GM23338 (cell line): Measurements from ENCODE around the gene ECD. TPM values are rescaled to one million over a fixed set of nuclear protein-coding genes. Genes with fewer than 3 reads are reported as not detected.

Experiments used
- ATAC-seq: fragments of 200-7000 bp; cut with Tn5 transposase; 3 replicates; pipeline ENCODE4 v1.9.1; 2020
- DNase-seq: peaks from one replicate; pipeline ENCODE4 v3.0.0-alpha.2; 2015; ENCODE audit warnings: low spot score
- H2AFZ ChIP-seq: fragments of 200-600 bp; sonication (generic); 2 replicates; pipeline ENCODE4 v1.8.0; 2016; ENCODE audit warnings: antibody characterized with exemption, mild to moderate bottlenecking, moderate library complexity
- H3F3A ChIP-seq: fragments of 200-600 bp; sonication (generic); replicated peaks from 2 replicates; pipeline ENCODE4 v1.8.0; 2017; ENCODE audit warnings: antibody characterized with exemption, mixed run types, low read depth
- H3K27ac ChIP-seq: fragments of 200-600 bp; sonication (generic); 2 replicates; pipeline ENCODE4 v1.6.1; 2016; ENCODE audit warnings: low read depth
- H3K27me3 ChIP-seq: fragments of 200-600 bp; sonication (generic); 2 replicates; pipeline ENCODE4 v1.8.0; 2016; ENCODE audit warnings: mild to moderate bottlenecking, mixed run types, moderate library complexity; ENCODE audit not compliant: insufficient read depth
- H3K36me3 ChIP-seq: fragments of 200-600 bp; sonication (generic); 2 replicates; pipeline ENCODE4 v1.8.0; 2016; ENCODE audit warnings: mild to moderate bottlenecking; ENCODE audit not compliant: insufficient read depth
- H3K4me1 ChIP-seq: fragments of 200-600 bp; sonication (generic); 2 replicates; pipeline ENCODE4 v1.8.0; 2016; ENCODE audit warnings: mild to moderate bottlenecking, moderate library complexity; ENCODE audit not compliant: insufficient read depth
- H3K4me2 ChIP-seq: fragments of 200-600 bp; sonication (generic); 2 replicates; pipeline ENCODE4 v1.7.1; 2017; ENCODE audit warnings: mixed run types
- H3K4me3 ChIP-seq: fragments of 200-600 bp; sonication (generic); 2 replicates; pipeline ENCODE4 v1.6.1; 2016; ENCODE audit warnings: mixed run types
- H3K79me2 ChIP-seq: fragments of 200-600 bp; sonication (generic); replicated peaks from 2 replicates; pipeline ENCODE4 v1.8.0; 2017; ENCODE audit warnings: mild to moderate bottlenecking; ENCODE audit not compliant: insufficient read depth
- H3K9me2 ChIP-seq: fragments of 200-600 bp; sonication (generic); 2 replicates; pipeline ENCODE4 v1.8.0; 2017; ENCODE audit not compliant: insufficient read depth
- H4K20me1 ChIP-seq: fragments of 200-600 bp; sonication (generic); replicated peaks from 2 replicates; pipeline ENCODE4 v1.8.0; 2017; ENCODE audit warnings: mild to moderate bottlenecking; ENCODE audit not compliant: insufficient read depth
- H3K27ac Mint-ChIP-seq: 2 replicates; pipeline ENCODE4 v1.8.0; 2020; ENCODE audit warnings: inconsistent platforms, mild to moderate bottlenecking, moderate library complexity, mixed read lengths
- H3K27me3 Mint-ChIP-seq: 3 replicates; pipeline ENCODE4 v1.8.0; 2022; ENCODE audit warnings: low read depth, mild to moderate bottlenecking, moderate library complexity, mixed read lengths, inconsistent platforms; ENCODE audit not compliant: insufficient read depth, poor library complexity
- H3K36me3 Mint-ChIP-seq: 3 replicates; pipeline ENCODE4 v1.8.0; 2021; ENCODE audit warnings: low read depth, mild to moderate bottlenecking, inconsistent platforms, moderate library complexity, mixed read lengths
- H3K4me1 Mint-ChIP-seq: 3 replicates; pipeline ENCODE4 v1.8.0; 2020; ENCODE audit warnings: mild to moderate bottlenecking, inconsistent platforms, mixed read lengths
- H3K4me3 Mint-ChIP-seq: 3 replicates; pipeline ENCODE4 v1.8.0; 2021; ENCODE audit warnings: moderate library complexity, mild to moderate bottlenecking, inconsistent platforms, mixed read lengths
- H3K9me3 Mint-ChIP-seq: 3 replicates; pipeline ENCODE4 v1.8.0; 2020; ENCODE audit warnings: moderate library complexity, mild to moderate bottlenecking, inconsistent platforms, mixed read lengths
- CREB1 ChIP-seq: fragments of 250-450 bp; sonication (Bioruptor Pico); IDR thresholded peaks from 2 replicates; pipeline ENCODE4 v1.5.0; 2020; ENCODE audit warnings: low read depth, mild to moderate bottlenecking, moderate library complexity
- POLR2AphosphoS5 ChIP-seq: IDR thresholded peaks from 2 replicates; pipeline ENCODE4 v1.6.1; 2016; ENCODE audit warnings: antibody characterized with exemption, low read depth
- STAT1 ChIP-seq: IDR thresholded peaks from one replicate; pipeline ENCODE4 v1.6.1; 2016; ENCODE audit warnings: antibody characterized with exemption; ENCODE audit not compliant: unreplicated experiment
- ZNF114 ChIP-seq: fragments of 250-450 bp; sonication (Bioruptor Pico); IDR thresholded peaks from 2 replicates; pipeline ENCODE4 v1.5.0; 2020; ENCODE audit warnings: mild to moderate bottlenecking, moderate library complexity
- ZNF331 ChIP-seq: fragments of 250-450 bp; sonication (Bioruptor Pico); IDR thresholded peaks from 2 replicates; pipeline ENCODE4 v1.5.0; 2020; ENCODE audit warnings: low read depth, mild to moderate bottlenecking, moderate library complexity
- polyA plus RNA-seq: library from polyadenylated mRNA; unstranded; fragments of >200 nt; fragmentation: Nextera tagmentation; extraction: Ambion mirVana; gene quantifications from 2 replicates; pipeline ENCODE4 v1.2.1, GENCODE V29; 2016
- total RNA-seq: library from RNA; depleted of rRNA; stranded (reverse); fragments of >200 nt; shearing (Covaris generic); gene quantifications from 2 replicates; pipeline ENCODE4 v1.2.3, GENCODE V29; 2014
- TF ChIP-seq, protein P1 (sequence below): IDR thresholded peaks from one replicate; pipeline ENCODE4 v1.6.1; 2018; ENCODE audit warnings: antibody characterized with exemption; ENCODE audit not compliant: unreplicated experiment
- TF ChIP-seq, protein P2 (sequence below): IDR thresholded peaks from 2 replicates; pipeline ENCODE4 v1.6.1; 2016; ENCODE audit warnings: antibody characterized with exemption
- TF ChIP-seq, protein P3 (sequence below): fragments of 250-450 bp; sonication (Bioruptor Pico); IDR thresholded peaks from 2 replicates; pipeline ENCODE4 v1.5.0; 2020; ENCODE audit warnings: mild to moderate bottlenecking, moderate library complexity

ECD gene
- total and polyA plus RNA-seq, 2 experiments from 2014 or later = 37.8 to 56.6 TPM

DNA sequence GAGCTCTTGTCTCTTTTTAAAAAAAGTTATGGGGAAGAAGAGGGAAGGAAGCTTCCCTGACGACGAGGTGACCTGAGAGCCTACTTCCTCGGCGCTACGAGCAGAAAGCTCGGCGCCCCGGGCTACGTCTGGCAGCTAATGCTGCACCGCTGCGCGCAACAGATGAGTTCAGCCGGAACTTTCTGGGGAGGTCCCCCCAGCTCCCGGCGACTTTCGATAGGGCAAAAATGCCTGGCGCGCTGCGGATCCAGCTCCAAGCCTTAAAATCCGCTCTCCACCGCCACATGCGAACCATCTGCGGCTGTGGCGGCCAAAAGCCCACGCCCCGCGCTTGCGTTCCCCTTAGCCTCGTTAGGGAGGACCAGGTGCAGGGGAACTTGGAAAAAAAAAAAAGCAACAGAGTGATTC, 71.8 kb downstream of the ECD start:
- Mint-ChIP-seq H3K4me1 (peaks cover 19% of the 10 kb centered on the region; the same call in 2 of the 3 replicates), H3K9me3 (no peaks in the 10 kb centered on the region), H3K4me3 (peak overlapping the region; percentile 88), H3K27ac (peak overlapping the region; percentile 94), H3K27me3 (peaks cover 7% of the 10 kb centered on the region), H3K36me3 (no peaks in the 10 kb centered on the region)
- peak overlapping the region; percentile 57 for H3K27ac ChIP-seq
- no peaks in the 10 kb centered on the region for H3K36me3 ChIP-seq
- no peaks in the 10 kb centered on the region for H4K20me1 ChIP-seq
- ATAC-seq (peak; percentile 76), DNase-seq (peak; percentile 85)
- H3K4me1 ChIP-seq = peaks cover 12% of the 10 kb centered on the region
- peak overlapping the region; percentile 38; the same call in 1 of the 2 replicates for H2AFZ ChIP-seq
- peak overlapping the region; percentile 62 for H3K4me3 ChIP-seq
- H3K27me3 ChIP-seq = no peaks in the 10 kb centered on the region
- peak overlapping the region; percentile 76 for H3K4me2 ChIP-seq
- H3F3A ChIP-seq = no peaks in the 10 kb centered on the region
- no peaks in the 10 kb centered on the region for H3K9me2 ChIP-seq
- H3K79me2 ChIP-seq = peaks cover 34% of the 10 kb centered on the region
- no peak for TF ChIP-seq ZNF114 (CRISPR knock-in tag)
- TF ChIP-seq CREB1 = peak; percentile 5; the same call in 1 of the 2 replicates
- TF ChIP-seq POLR2AphosphoS5 = 0 out of 2 replicates have a peak, but pooled peaks have one; percentile 15
- TF ChIP-seq STAT1 = no peak

DNA sequence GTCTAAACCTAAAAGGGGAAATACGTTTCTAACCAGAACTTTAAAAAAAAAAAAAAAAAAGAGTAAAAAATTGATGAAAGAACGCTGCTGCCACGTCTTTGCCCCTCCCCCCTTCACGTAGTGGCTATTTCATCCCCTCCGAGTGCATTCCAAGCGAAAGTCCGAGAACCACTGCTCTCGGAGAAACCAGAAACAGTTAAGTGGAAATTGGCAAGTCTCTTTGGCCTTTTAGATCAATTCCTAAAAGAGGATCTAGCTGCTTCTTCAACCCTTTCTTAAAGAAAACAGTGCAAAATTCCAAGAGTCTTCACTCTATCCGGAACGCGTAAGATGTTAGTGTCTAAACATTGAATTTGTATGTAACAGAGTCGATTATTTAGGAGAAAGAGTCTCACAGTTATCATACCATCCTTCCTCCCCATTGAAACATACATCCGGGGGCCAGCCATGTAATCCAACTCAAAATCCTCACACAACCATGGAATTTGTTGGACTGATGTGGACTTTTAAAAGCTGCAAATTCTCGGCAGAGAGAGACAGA, 72.3 kb downstream of the ECD start:
- ATAC-seq (no peak), DNase-seq (peak; percentile 77)
- H3K4me3 Mint-ChIP-seq = peak overlapping the region; percentile 88
- H3F3A ChIP-seq = no peaks in the 10 kb centered on the region
- H3K79me2 ChIP-seq = peaks cover 38% of the 10 kb centered on the region
- H3K27ac ChIP-seq = peak overlapping the region; percentile 57
- peaks cover 7% of the 10 kb centered on the region for H3K27me3 Mint-ChIP-seq
- no peaks in the 10 kb centered on the region for H3K36me3 Mint-ChIP-seq
- no peaks in the 10 kb centered on the region for H4K20me1 ChIP-seq
- peak overlapping the region; percentile 76 for H3K4me2 ChIP-seq
- H3K4me1 ChIP-seq = peaks cover 12% of the 10 kb centered on the region
- H3K4me1 Mint-ChIP-seq = peaks cover 19% of the 10 kb centered on the region; the same call in 2 of the 3 replicates
- no peaks in the 10 kb centered on the region for H3K9me2 ChIP-seq
- no peaks in the 10 kb centered on the region for H3K36me3 ChIP-seq
- H3K9me3 Mint-ChIP-seq = no peaks in the 10 kb centered on the region
- peak overlapping the region; percentile 94; the same call in 1 of the 2 replicates for H3K27ac Mint-ChIP-seq
- peak overlapping the region; percentile 38; the same call in 1 of the 2 replicates for H2AFZ ChIP-seq
- peak overlapping the region; percentile 62 for H3K4me3 ChIP-seq
- H3K27me3 ChIP-seq = no peaks in the 10 kb centered on the region
- no peak for TF ChIP-seq ZNF331 (CRISPR knock-in tag)
- TF ChIP-seq ZNF114 (CRISPR knock-in tag) = no peak
- TF ChIP-seq, protein P1, sequence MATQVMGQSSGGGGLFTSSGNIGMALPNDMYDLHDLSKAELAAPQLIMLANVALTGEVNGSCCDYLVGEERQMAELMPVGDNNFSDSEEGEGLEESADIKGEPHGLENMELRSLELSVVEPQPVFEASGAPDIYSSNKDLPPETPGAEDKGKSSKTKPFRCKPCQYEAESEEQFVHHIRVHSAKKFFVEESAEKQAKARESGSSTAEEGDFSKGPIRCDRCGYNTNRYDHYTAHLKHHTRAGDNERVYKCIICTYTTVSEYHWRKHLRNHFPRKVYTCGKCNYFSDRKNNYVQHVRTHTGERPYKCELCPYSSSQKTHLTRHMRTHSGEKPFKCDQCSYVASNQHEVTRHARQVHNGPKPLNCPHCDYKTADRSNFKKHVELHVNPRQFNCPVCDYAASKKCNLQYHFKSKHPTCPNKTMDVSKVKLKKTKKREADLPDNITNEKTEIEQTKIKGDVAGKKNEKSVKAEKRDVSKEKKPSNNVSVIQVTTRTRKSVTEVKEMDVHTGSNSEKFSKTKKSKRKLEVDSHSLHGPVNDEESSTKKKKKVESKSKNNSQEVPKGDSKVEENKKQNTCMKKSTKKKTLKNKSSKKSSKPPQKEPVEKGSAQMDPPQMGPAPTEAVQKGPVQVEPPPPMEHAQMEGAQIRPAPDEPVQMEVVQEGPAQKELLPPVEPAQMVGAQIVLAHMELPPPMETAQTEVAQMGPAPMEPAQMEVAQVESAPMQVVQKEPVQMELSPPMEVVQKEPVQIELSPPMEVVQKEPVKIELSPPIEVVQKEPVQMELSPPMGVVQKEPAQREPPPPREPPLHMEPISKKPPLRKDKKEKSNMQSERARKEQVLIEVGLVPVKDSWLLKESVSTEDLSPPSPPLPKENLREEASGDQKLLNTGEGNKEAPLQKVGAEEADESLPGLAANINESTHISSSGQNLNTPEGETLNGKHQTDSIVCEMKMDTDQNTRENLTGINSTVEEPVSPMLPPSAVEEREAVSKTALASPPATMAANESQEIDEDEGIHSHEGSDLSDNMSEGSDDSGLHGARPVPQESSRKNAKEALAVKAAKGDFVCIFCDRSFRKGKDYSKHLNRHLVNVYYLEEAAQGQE = no peak
- TF ChIP-seq, protein P2, sequence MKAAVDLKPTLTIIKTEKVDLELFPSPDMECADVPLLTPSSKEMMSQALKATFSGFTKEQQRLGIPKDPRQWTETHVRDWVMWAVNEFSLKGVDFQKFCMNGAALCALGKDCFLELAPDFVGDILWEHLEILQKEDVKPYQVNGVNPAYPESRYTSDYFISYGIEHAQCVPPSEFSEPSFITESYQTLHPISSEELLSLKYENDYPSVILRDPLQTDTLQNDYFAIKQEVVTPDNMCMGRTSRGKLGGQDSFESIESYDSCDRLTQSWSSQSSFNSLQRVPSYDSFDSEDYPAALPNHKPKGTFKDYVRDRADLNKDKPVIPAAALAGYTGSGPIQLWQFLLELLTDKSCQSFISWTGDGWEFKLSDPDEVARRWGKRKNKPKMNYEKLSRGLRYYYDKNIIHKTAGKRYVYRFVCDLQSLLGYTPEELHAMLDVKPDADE = no peak
- TF ChIP-seq, protein P3, sequence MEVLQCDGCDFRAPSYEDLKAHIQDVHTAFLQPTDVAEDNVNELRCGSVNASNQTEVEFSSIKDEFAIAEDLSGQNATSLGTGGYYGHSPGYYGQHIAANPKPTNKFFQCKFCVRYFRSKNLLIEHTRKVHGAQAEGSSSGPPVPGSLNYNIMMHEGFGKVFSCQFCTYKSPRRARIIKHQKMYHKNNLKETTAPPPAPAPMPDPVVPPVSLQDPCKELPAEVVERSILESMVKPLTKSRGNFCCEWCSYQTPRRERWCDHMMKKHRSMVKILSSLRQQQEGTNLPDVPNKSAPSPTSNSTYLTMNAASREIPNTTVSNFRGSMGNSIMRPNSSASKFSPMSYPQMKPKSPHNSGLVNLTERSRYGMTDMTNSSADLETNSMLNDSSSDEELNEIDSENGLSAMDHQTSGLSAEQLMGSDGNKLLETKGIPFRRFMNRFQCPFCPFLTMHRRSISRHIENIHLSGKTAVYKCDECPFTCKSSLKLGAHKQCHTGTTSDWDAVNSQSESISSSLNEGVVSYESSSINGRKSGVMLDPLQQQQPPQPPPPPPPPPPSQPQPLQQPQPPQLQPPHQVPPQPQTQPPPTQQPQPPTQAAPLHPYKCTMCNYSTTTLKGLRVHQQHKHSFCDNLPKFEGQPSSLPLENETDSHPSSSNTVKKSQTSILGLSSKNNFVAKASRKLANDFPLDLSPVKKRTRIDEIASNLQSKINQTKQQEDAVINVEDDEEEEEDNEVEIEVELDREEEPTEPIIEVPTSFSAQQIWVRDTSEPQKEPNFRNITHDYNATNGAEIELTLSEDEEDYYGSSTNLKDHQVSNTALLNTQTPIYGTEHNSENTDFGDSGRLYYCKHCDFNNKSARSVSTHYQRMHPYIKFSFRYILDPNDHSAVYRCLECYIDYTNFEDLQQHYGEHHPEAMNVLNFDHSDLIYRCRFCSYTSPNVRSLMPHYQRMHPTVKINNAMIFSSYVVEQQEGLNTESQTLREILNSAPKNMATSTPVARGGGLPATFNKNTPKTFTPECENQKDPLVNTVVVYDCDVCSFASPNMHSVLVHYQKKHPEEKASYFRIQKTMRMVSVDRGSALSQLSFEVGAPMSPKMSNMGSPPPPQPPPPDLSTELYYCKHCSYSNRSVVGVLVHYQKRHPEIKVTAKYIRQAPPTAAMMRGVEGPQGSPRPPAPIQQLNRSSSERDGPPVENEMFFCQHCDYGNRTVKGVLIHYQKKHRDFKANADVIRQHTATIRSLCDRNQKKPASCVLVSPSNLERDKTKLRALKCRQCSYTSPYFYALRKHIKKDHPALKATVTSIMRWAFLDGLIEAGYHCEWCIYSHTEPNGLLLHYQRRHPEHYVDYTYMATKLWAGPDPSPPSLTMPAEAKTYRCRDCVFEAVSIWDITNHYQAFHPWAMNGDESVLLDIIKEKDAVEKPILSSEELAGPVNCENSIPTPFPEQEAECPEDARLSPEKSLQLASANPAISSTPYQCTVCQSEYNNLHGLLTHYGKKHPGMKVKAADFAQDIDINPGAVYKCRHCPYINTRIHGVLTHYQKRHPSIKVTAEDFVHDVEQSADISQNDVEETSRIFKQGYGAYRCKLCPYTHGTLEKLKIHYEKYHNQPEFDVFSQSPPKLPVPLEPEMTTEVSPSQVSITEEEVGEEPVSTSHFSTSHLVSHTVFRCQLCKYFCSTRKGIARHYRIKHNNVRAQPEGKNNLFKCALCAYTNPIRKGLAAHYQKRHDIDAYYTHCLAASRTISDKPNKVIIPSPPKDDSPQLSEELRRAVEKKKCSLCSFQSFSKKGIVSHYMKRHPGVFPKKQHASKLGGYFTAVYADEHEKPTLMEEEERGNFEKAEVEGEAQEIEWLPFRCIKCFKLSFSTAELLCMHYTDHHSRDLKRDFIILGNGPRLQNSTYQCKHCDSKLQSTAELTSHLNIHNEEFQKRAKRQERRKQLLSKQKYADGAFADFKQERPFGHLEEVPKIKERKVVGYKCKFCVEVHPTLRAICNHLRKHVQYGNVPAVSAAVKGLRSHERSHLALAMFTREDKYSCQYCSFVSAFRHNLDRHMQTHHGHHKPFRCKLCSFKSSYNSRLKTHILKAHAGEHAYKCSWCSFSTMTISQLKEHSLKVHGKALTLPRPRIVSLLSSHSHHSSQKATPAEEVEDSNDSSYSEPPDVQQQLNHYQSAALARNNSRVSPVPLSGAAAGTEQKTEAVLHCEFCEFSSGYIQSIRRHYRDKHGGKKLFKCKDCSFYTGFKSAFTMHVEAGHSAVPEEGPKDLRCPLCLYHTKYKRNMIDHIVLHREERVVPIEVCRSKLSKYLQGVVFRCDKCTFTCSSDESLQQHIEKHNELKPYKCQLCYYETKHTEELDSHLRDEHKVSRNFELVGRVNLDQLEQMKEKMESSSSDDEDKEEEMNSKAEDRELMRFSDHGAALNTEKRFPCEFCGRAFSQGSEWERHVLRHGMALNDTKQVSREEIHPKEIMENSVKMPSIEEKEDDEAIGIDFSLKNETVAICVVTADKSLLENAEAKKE = no peak
- no peak for TF ChIP-seq CREB1
